Measurements from ENCODE around the gene ALDH2.

GRCh38 chr12:111807232-111807631 is 40.5 kb downstream of the ALDH2 start:
- TF ChIP-seq POLR2AphosphoS5 (IDR thresholded peaks at IDR 0.05) = no peak
- TF ChIP-seq CTCF (IDR thresholded peaks at IDR 0.05) = no peak
- TF ChIP-seq POLR2A (IDR thresholded peaks at IDR 0.05; ENCODE audit: low read depth) = no peak
